Measurements from ENCODE around the gene CACNA1G.

The CACNA1G gene

DNA sequence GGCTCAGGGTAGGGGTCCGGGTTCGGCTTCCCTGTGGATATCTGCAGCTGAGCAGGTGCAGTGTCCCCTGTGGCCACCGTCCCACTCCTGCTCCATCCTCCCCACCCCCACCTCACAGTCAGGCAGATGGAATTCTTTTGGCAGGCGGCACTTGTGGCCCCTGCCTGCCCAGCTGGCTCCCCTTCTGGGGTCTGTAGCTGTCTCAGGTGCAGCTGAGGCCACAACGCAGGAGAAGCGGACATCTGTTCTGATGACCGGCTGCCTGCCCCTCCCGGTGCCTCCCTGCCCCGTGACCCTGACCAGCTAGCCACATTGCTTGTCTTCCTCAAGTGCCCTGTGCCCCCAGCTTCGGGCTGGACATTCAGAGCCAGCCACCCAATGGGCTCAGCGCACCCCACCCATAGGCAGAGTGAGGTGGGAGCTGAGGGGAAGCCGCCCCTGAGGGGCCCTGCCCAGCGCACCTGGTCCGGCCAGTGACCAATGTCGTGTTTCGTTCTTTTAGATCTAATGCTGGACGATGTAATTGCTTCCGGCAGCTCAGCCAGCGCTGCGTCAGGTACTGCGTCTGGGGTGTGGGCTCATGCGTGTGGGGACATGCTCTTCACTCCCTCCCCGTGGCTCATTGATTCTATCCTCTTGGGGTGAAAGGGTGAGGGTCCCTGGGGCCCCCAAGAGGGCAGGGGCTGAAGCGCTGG lies 49.0 kb downstream of the CACNA1G start:
- TF ChIP-seq, protein P1, sequence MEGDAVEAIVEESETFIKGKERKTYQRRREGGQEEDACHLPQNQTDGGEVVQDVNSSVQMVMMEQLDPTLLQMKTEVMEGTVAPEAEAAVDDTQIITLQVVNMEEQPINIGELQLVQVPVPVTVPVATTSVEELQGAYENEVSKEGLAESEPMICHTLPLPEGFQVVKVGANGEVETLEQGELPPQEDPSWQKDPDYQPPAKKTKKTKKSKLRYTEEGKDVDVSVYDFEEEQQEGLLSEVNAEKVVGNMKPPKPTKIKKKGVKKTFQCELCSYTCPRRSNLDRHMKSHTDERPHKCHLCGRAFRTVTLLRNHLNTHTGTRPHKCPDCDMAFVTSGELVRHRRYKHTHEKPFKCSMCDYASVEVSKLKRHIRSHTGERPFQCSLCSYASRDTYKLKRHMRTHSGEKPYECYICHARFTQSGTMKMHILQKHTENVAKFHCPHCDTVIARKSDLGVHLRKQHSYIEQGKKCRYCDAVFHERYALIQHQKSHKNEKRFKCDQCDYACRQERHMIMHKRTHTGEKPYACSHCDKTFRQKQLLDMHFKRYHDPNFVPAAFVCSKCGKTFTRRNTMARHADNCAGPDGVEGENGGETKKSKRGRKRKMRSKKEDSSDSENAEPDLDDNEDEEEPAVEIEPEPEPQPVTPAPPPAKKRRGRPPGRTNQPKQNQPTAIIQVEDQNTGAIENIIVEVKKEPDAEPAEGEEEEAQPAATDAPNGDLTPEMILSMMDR (conservative IDR thresholded peaks at IDR 0.05; ENCODE audit: low read depth): no peak
- no peak for DNase-seq (ENCODE audit: low spot score)
- CTCF ChIA-PET: interaction anchor here (1.8 kb wide), 1 partner anchor 17 kb away, joined by 4 read pairs; no protein-coding TSS in a partner anchor
- no peak overlapping the region for H3K27ac ChIP-seq
- POLR2A ChIA-PET (ENCODE audit: low non-redundant PET): no interaction called here

DNA sequence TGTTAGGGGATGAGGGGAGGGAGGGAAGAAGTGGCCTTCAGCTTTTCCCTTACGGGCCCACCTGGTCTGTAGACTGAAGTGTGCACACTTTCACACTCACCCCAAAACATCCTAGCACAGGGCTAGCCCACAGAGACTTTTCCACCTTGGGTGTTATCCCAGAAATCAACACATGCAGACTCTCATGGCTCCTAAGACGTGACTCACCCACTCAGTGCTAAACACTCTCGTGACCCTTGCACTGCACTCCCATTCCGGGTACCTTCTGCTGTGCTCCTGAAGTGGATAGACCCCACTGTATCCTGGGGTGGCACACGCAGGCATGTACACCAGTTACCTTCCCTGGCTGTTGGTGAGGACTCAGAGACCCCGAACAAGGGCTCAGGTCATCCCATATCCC lies 51.1 kb downstream of the CACNA1G start:
- DNase-seq (ENCODE audit: low spot score): no peak
- POLR2A ChIA-PET (ENCODE audit: low non-redundant PET): no interaction called here
- CTCF ChIA-PET: interaction anchor here (0.5 kb wide), 1 partner anchor 15 kb away, joined by 4 read pairs; no protein-coding TSS in a partner anchor
- no peak overlapping the region for H3K27ac ChIP-seq
- TF ChIP-seq, protein P1 (conservative IDR thresholded peaks at IDR 0.05; ENCODE audit: low read depth): no peak

DNA sequence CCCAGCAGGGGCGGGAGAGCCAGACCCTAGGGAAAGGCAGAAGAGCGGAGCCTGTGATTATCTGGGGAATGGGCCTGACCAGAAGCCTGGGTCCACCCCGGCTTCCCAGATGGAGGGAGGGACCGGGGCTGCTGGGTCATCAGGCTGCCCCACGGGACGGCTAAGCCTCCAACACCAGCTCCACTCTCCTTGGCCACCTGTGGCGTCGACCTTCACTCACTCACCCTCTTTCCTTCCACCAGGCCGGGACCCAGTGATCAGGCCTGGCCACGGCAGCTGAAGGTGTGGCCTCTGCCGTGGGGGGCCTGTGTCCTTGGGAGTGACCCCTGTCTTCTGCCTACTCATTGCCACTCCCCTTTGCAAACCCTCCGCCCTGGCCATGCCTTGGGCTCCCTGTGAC lies 51.8 kb downstream of the CACNA1G start:
- no peak overlapping the region for H3K27ac ChIP-seq
- TF ChIP-seq, protein P1 (conservative IDR thresholded peaks at IDR 0.05; ENCODE audit: low read depth): no peak
- no peak for DNase-seq (ENCODE audit: low spot score)
- ChIA-PET CTCF (interaction anchor here (0.7 kb wide), 1 partner anchor 19 kb away, joined by 3 read pairs; no protein-coding TSS in a partner anchor), POLR2A (ENCODE audit: low non-redundant PET) (no interaction called here)

DNA sequence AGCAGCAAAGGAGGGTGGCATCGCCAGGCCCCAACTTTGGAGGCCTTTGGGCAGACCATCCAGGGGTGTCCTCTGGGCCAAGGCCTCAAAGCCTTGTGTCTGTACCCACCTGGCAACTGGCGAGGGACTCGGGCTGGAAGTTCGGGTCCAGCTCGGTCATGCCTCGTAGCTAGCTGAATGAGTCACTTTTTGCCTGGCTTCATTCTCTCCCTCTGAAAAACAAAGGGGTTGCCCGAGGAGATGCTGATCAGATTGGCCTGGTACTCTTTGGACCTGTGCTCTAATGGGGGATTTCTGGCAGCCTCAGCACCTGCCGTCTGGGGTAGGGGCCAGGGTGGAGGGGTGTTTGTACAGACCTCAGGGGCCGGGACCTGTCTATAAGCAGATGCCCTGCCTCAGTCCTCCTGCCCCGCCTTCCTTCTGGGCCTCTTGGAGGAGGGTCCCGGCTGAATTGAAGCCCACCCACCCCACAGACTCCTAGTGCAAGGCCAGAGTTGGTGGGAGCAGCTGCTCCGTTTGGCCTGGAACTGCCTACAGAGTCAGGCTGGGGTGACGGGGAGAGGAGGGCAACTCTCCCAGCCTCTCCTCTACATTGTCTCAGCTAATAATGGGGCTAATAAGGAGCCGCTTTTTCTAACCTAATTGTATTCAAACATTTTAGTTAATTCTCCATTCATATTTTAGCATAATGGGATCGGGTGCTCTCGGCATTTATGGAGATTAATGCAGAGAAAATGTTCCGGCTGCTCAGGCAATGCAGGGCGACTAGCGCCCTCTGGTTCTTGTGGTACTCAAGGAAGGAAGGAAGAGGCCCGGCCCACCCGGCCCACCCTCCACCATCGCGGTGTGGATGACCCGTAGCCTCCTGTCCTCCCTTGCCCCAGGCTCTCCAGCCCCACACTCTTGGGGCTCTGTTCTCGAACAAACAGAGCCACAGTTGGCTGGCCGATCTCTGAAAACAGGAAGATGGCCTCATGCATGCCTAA lies 52.8 kb downstream of the CACNA1G start:
- H3K27ac ChIP-seq: no peak overlapping the region
- DNase-seq (ENCODE audit: low spot score): no peak
- TF ChIP-seq, protein P1 (conservative IDR thresholded peaks at IDR 0.05; ENCODE audit: low read depth): no peak
- CTCF ChIA-PET: interaction anchor here (0.6 kb wide), 1 partner anchor 1781 kb away, joined by 3 read pairs; no protein-coding TSS in a partner anchor
- POLR2A ChIA-PET (ENCODE audit: low non-redundant PET): no interaction called here

DNA sequence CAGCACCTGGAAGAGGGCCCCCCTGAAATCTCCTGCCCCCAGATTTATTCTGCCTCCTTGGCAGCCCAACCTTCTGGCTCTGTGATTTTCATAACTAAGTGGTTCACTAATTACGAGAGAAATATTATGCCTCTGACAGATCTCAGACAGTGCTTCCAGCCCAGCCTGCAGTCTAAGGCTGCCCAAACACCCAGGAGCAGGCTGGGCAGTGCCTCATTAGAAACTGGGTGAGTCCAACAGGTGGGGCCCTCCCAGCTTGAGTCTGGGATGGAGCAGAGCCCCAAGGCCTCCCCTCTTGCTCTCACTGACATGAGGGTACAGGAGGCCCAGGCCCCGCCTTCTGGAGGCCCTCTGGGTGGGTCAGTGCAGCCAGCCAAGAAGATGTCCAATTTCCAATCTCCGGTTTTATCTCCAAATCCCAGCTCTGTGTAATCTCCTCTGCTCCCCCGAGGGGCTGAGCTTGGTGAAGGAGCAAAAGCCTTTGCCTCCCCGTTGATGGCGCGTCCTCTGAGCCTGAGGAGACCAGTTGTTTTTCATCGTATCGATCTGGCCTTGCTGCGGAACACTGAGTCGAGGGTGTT lies 54.0 kb downstream of the CACNA1G start:
- TF ChIP-seq, protein P1 (conservative IDR thresholded peaks at IDR 0.05; ENCODE audit: low read depth): no peak
- CTCF ChIA-PET: interaction anchor here (0.6 to 0.7 kb wide), 2 partner anchors 17 to 80 kb away, joined by 3 read pairs; no protein-coding TSS in a partner anchor
- POLR2A ChIA-PET (ENCODE audit: low non-redundant PET): no interaction called here
- H3K27ac ChIP-seq: no peak overlapping the region
- no peak for DNase-seq (ENCODE audit: low spot score)

DNA sequence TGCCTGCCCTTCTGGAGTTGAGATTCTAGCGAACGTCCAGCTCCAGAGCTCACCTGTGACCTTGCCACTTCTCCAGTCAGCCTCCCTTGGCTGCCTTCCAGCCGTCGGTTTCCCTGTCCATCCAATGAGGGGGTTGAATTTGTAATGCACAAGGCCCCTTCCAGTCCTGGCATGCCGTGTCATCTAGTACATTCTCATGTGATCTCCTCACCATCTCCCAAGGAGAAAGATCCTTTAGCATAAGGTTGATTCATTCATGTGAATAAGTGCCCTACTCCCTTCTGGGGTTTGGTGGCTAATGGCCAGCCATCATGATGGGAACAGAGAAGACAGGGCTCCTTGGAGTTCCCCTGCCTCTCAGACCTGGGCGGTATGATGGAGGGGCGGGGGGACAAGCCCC lies 55.3 kb downstream of the CACNA1G start:
- ChIA-PET CTCF (no interaction called here), POLR2A (ENCODE audit: low non-redundant PET) (interaction anchor here (0.7 kb wide), 1 partner anchor 17 kb away, joined by 3 read pairs; no protein-coding TSS in a partner anchor)
- DNase-seq (ENCODE audit: low spot score): no peak
- TF ChIP-seq, protein P1 (conservative IDR thresholded peaks at IDR 0.05; ENCODE audit: low read depth): no peak
- H3K27ac ChIP-seq: no peak overlapping the region

All from RWPE1 (cell line).